Thyroid gland (tissue), 4 donors: ENCODE results near the gene AADACL2.

Source experiments
- POLR2A ChIP-seq, 2 donors: fragments of 450-650 bp; IDR thresholded peaks; one replicate each; pipeline ENCODE4 v1.6.1; 2017; ENCODE audit warnings: antibody characterized with exemption in 2 of 2, mild to moderate bottlenecking in 2 of 2, moderate library complexity in 1 of 2
- TF ChIP-seq, protein P1 (sequence below), 6 experiments: fragments of 200-600 bp in 3 of 6; fragments of 450-650 bp in 3 of 6; sonication (generic) in 3 of 6; IDR thresholded peaks; one replicate each; pipeline ENCODE4 v1.5.1; 2016 to 2019; ENCODE audit warnings: antibody characterized with exemption in 6 of 6, mild to moderate bottlenecking in 2 of 6, inconsistent platforms in 1 of 6, moderate library complexity in 1 of 6

DNA sequence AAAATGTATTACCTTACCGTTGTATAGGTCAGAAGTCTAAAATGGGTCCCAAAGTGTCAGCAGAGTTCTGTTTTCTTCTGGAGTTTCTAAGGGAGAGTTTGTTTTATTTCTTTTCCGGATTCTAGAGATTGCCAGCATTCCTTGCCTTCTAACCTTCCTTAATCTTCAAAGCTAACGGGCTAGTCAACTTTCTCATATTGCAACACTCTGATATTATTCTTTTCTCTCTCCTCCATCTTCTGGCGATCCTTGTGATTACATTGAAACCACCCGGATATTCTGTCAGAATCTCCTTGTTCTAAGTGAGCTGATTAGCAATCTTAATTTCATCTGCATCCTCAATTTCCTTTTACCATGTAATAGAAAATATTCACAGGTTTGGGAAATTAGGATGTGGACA, 36.2 kb upstream of the AADACL2 start:
- no peak for TF ChIP-seq POLR2A (IDR thresholded peaks at IDR 0.05)
- TF ChIP-seq, protein P1, sequence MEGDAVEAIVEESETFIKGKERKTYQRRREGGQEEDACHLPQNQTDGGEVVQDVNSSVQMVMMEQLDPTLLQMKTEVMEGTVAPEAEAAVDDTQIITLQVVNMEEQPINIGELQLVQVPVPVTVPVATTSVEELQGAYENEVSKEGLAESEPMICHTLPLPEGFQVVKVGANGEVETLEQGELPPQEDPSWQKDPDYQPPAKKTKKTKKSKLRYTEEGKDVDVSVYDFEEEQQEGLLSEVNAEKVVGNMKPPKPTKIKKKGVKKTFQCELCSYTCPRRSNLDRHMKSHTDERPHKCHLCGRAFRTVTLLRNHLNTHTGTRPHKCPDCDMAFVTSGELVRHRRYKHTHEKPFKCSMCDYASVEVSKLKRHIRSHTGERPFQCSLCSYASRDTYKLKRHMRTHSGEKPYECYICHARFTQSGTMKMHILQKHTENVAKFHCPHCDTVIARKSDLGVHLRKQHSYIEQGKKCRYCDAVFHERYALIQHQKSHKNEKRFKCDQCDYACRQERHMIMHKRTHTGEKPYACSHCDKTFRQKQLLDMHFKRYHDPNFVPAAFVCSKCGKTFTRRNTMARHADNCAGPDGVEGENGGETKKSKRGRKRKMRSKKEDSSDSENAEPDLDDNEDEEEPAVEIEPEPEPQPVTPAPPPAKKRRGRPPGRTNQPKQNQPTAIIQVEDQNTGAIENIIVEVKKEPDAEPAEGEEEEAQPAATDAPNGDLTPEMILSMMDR (IDR thresholded peaks at IDR 0.05): no peak
